Hepatocyte (in vitro differentiated cells): ENCODE measurements around the gene NPAS2. TPM values are rescaled to one million over a fixed set of nuclear protein-coding genes. Genes with fewer than 3 reads are reported as not detected.

ENCODE experiments used
- DNase-seq: peaks from one replicate; pipeline ENCODE4 v3.0.0-alpha.2; 2016; ENCODE audit warnings: low spot score
- H2AFZ ChIP-seq: fragments of 200-600 bp; sonication (generic); 2 replicates; pipeline ENCODE4 v1.6.0; 2016; ENCODE audit warnings: antibody characterized with exemption, mild to moderate bottlenecking
- H3K27ac ChIP-seq: fragments of 200-600 bp; sonication (generic); 2 replicates; pipeline ENCODE4 v1.5.1; 2016; ENCODE audit warnings: mild to moderate bottlenecking
- H3K27me3 ChIP-seq: fragments of 200-600 bp; sonication (generic); 2 replicates; pipeline ENCODE4 v1.6.1; 2016
- H3K36me3 ChIP-seq: fragments of 200-600 bp; sonication (generic); replicated peaks from 2 replicates; pipeline ENCODE4 v1.5.1; 2016; ENCODE audit warnings: low read depth; ENCODE audit not compliant: insufficient read depth
- H3K4me1 ChIP-seq: fragments of 200-600 bp; sonication (generic); 2 replicates; pipeline ENCODE4 v1.5.1; 2016; ENCODE audit warnings: mild to moderate bottlenecking, moderate library complexity; ENCODE audit not compliant: insufficient read depth
- H3K4me2 ChIP-seq: fragments of 200-600 bp; sonication (generic); 2 replicates; pipeline ENCODE4 v1.6.0; 2016
- H3K4me3 ChIP-seq: fragments of 200-600 bp; sonication (generic); 2 replicates; pipeline ENCODE4 v1.5.1; 2016; ENCODE audit warnings: mild to moderate bottlenecking
- H3K79me2 ChIP-seq: fragments of 200-600 bp; sonication (generic); 2 replicates; pipeline ENCODE4 v1.6.0; 2017; ENCODE audit warnings: mild to moderate bottlenecking
- H3K9me2 ChIP-seq: fragments of 200-600 bp; sonication (generic); replicated peaks from 2 replicates; pipeline ENCODE4 v1.6.0; 2017; ENCODE audit warnings: mild to moderate bottlenecking; ENCODE audit not compliant: insufficient read depth
- H3K9me3 ChIP-seq: fragments of 200-600 bp; sonication (generic); 2 replicates; pipeline ENCODE4 v1.5.1; 2016; ENCODE audit warnings: low read depth, mild to moderate bottlenecking
- H4K20me1 ChIP-seq: fragments of 200-600 bp; sonication (generic); 2 replicates; pipeline ENCODE4 v1.6.0; 2016; ENCODE audit warnings: mild to moderate bottlenecking; ENCODE audit not compliant: insufficient read depth, poor library complexity, severe bottlenecking
- CTCF ChIP-seq: fragments of 200-600 bp; sonication (generic); IDR thresholded peaks from 2 replicates; pipeline ENCODE4 v1.5.1; 2016; ENCODE audit warnings: antibody characterized with exemption, mild to moderate bottlenecking; ENCODE audit not compliant: poor library complexity
- EZH2 ChIP-seq: fragments of 200-600 bp; sonication (generic); IDR thresholded peaks from 2 replicates; pipeline ENCODE4 v1.6.1; 2016; ENCODE audit warnings: antibody characterized with exemption, mild to moderate bottlenecking, borderline replicate concordance
- EZH2phosphoT487 ChIP-seq: fragments of 200-600 bp; sonication (generic); IDR thresholded peaks from one replicate; pipeline ENCODE4 v1.6.1; 2018; ENCODE audit warnings: antibody characterized with exemption, mild to moderate bottlenecking, low read depth, moderate library complexity; ENCODE audit not compliant: unreplicated experiment, severe bottlenecking
- WGBS: methylation state at CpG from one replicate; pipeline ENCODE4 v1.1.6; 2016; ENCODE audit warnings: low lambda C conversion rate; ENCODE audit errors: missing lambda C conversion rate; 5-methylcytosine and 5-hydroxymethylcytosine counted together
- polyA plus RNA-seq: library from polyadenylated mRNA; unstranded; fragments of >200 nt; fragmentation: Nextera tagmentation; extraction: Ambion mirVana; gene quantifications from 2 replicates; pipeline ENCODE4 v1.2.1, GENCODE V29; 2016
- total RNA-seq: library from RNA; depleted of rRNA; stranded (reverse); fragments of >200 nt; gene quantifications from 2 replicates; pipeline ENCODE4 v1.2.3, GENCODE V29; 2014

Gene NPAS2
- total and polyA plus RNA-seq, 2 experiments from 2014 or later = 7.7 to 16.8 TPM

GRCh38 chr2:100905132-100905805, 85.3 kb downstream of the NPAS2 start:
- 85% methylated on average over 9 of the region's 9 CpGs for WGBS
- Histone ChIP-seq H3K27me3 (no peaks in the 10 kb centered on the region), H3K4me3 (no peak overlapping the region), H2AFZ (no peak overlapping the region), H3K27ac (no peak overlapping the region), H3K4me1 (peaks cover 12% of the 10 kb centered on the region), H3K79me2 (no peaks in the 10 kb centered on the region), H3K9me2 (no peaks in the 10 kb centered on the region), H3K36me3 (no peaks in the 10 kb centered on the region), H3K4me2 (no peak overlapping the region), H4K20me1 (no peaks in the 10 kb centered on the region), H3K9me3 (no peaks in the 10 kb centered on the region)
- no peak for DNase-seq
- TF ChIP-seq CTCF (no peak), EZH2 (no peak), EZH2phosphoT487 (no peak)

GRCh38 chr2:100906131-100906530, 86.2 kb downstream of the NPAS2 start:
- no peak overlapping the region for H3K4me2 ChIP-seq
- no peak overlapping the region for H3K27ac ChIP-seq
- H3K4me3 ChIP-seq = no peak overlapping the region
- 95% methylated on average over 1 of the region's 1 CpG for WGBS
- H4K20me1 ChIP-seq = no peaks in the 10 kb centered on the region
- no peaks in the 10 kb centered on the region for H3K9me3 ChIP-seq
- H3K4me1 ChIP-seq = peaks cover 12% of the 10 kb centered on the region
- H3K36me3 ChIP-seq = no peaks in the 10 kb centered on the region
- H3K27me3 ChIP-seq = no peaks in the 10 kb centered on the region
- H3K79me2 ChIP-seq = no peaks in the 10 kb centered on the region
- H3K9me2 ChIP-seq = no peaks in the 10 kb centered on the region
- H2AFZ ChIP-seq = no peak overlapping the region
- no peak for TF ChIP-seq EZH2phosphoT487
- TF ChIP-seq CTCF = no peak
- no peak for TF ChIP-seq EZH2
- no peak for DNase-seq

- H2AFZ ChIP-seq = no peak overlapping the region
- H3K27me3 ChIP-seq = no peaks in the 10 kb centered on the region
- no peaks in the 10 kb centered on the region for H3K9me3 ChIP-seq
- H3K79me2 ChIP-seq = no peaks in the 10 kb centered on the region
- H3K4me2 ChIP-seq = no peak overlapping the region
- no peaks in the 10 kb centered on the region for H3K9me2 ChIP-seq
- H3K36me3 ChIP-seq = no peaks in the 10 kb centered on the region
- H4K20me1 ChIP-seq = no peaks in the 10 kb centered on the region
- peaks cover 12% of the 10 kb centered on the region for H3K4me1 ChIP-seq
- TF ChIP-seq EZH2phosphoT487 = no peak
- no peak for TF ChIP-seq EZH2
- TF ChIP-seq CTCF = no peak
- no peak overlapping the region for H3K27ac ChIP-seq
- WGBS = 92% methylated on average over 5 of the region's 5 CpGs
- no peak for DNase-seq
- no peak overlapping the region for H3K4me3 ChIP-seq
Measured at GRCh38 chr2:100906679-100907078, 86.7 kb downstream of the NPAS2 start.
